Measurements from ENCODE around the gene L2HGDH.
"Not testable (repeated sequence)": the region's sequence is repeated elsewhere in the genome, so short reads cannot be mapped to it uniquely, and the experiment has no call there.

The L2HGDH gene

DNA sequence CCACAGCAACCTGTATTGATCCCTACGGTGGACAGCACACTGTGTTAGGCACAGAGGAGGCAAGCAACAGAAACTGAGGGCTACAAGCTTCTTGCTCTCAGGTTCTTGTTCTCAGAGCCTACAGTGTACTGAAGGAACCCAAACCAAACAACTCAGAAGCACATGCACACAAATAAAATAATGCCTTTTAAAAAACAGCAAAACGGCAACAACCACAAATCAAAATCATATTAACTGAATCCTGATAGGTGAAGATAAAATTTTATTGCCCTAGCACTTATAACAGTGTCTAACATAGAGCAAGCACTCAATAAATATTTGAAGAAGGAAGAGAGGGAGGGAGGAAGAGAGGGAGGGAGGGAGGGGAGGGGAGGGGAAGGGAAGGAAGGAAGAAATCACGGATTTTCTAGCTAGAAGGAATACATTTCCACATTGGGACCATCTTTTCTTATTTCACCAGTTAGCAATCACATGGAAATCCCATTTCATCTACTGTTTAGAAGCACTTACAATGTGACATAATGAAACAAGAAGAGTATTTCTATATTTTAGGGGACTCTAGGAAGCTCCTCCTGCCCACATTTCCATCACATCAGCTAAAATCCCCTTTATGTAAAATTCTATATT lies 27.3 kb upstream of the L2HGDH start:
- no peak for DNase-seq (ENCODE audit: low spot score)

DNA sequence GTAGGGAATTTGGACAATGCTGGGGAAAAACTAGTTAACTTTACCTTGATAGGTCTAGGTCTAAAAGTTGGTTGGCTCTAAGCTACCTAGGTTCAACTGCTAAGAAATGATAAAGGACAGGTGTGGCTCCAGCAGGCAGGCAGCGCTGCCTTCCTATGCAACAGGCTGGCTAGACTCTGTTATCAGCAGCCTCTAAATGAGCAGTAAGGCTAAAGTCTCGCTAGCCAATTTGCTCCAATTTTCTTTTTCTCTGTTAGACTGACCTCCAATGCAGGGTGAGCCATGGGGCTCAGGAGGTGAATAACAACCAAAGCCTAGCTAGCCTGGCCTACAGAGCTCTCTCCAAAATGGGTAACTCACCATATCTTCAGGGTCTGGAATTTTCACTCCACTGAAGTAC lies 26.6 kb upstream of the L2HGDH start:
- no peak for DNase-seq (ENCODE audit: low spot score)

DNA sequence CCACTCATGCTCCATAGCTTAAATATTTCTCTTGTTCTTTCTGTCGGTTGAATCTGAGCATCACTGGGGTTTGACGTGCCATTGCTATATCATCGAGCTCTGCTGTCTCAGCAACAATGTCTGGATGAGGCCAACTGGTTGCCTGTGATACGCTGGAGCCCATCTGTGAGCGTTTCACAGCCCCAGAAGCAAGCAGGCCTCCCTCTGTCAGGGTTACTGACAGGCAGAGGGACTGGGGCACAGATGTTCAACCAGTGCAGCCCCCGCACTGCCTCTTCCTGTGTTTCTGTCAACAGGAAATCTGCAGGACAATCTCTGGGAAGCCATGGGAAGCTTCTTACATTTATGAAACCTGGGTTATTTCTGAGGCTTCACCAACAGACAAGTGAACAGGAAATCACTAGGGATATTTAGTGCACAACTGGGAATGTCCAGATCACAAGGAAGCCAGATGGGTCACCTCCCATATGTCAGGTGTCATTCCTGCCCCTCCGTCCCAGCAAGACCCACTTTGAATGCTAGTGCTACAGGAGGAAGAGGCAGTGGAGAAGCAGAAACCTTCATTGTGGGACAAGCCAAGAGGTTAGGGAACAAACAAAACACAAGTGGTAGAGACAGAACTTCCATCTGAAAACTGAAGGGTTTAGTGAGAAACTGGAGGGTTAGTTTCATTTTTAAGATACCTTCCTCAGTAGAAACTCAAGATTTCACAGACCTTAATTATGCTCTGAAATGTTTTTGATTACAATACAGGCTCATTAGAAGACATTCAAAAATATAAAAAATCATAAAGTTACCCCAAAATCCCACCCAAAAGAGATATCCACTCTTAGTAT lies 24.2 kb upstream of the L2HGDH start:
- no peak for DNase-seq (ENCODE audit: low spot score)

DNA sequence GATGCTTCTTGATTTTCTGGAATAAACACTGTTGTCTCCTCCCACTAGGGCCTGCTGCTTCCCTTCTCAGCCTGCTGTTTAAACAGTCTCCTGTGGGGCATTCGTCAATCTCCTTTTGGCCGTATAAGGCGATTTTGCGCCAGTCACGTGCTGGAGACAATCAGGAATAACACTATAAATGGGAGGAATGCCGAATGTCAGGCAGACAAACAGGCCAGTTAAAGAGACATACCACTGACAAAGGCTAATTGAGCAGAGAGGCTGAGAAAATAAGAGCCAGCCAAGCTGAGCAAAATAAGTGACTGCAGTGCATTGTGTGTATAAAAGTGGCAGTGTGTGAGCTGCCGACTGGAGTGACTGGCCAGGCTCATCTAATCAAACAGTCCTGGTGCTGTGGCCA lies 23.4 kb upstream of the L2HGDH start:
- DNase-seq (ENCODE audit: low spot score): no peak

DNA sequence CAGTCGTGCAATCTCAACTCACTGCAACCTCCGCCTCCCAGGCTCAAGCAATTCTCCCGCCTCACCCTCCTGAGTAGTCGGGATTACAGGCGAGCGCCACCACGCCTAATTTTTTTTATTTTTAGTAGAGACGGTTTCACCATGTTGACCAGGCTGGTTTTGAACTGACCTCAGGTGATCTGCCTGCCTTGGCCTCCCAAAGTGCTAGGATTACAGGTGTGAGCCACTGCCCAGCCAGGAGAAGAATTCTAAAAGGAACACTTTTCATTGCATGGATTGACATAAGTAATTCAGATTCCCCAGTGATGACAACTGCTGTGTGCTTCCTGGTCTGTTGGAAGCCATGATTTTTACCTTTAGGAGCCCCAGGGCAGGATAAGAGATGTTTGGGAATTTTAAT lies 22.2 kb upstream of the L2HGDH start:
- no peak for DNase-seq (ENCODE audit: low spot score)

DNA sequence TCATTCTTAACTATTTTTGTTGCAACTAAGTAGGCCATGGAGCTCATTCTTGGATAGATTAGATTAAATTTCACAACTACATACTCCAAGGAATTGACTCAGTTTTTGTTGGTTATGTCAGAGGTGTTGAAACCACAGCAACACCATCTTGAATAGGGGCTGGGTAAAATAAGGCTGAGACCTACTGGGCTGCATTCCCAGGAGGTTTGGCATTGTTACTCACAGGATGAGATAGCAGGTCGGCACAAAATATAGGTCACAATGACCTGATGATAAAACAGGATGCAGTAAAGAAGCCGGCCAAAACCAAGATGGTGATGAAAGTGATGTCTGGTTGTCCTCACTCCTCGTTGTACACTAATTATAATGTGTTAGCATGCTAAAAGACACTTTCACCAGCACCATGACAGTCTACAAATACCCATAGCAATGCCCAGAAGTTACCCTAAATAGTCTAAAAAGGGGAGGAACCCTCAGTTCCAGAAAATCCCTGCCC lies 21.0 kb upstream of the L2HGDH start:
- DNase-seq (ENCODE audit: low spot score): no peak

DNA sequence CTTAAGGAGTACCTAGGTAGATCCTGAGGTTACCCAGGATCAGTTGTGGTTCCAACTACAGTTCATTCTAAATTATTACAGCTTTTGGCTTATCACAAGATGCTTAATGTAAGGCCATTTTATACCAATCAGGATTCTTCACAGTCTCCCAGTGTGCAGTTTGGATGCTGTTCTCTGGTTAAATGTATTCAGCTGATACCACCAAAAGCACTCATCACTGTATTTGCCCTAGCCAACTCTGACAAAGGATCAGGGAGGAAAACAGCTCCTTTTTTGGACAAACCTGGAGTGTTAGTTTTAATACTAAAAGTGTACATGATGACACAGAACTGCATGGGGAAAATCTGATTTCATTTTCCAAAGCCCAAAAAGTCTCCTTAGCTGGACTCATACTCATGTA lies 19.6 kb upstream of the L2HGDH start:
- no peak for DNase-seq (ENCODE audit: low spot score)

DNA sequence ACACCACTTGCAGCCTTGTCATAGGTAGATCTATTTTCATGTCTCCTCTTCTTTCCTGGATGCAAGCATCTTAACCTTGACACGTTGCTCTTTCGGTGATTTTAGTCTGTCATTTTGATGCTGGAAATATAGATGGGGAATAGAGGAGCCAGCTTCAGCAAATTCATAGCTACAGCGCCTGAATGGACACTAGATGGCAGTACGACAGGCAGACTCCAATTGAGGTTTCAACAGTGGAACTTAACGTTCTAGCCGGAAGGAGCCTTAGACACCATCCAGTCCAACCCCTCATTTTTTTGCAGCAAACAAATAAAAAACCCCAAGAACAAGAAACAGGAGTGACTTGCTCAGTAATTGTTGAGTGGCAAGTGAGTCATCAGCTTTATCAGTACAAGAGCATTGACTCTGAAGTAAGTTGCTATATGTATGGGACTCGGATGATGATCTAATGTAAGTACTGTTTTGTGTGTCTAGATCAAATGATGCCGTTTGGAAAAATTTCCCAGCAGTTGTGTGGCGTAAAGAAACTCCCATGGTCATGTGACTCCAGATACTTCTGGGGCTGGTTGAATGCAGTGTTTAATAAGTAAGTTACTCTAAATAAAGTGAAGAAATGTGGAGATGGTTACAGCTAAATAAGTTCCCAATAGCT lies 9.1 kb upstream of the L2HGDH start:
- DNase-seq (ENCODE audit: low spot score): peak; percentile 68

DNA sequence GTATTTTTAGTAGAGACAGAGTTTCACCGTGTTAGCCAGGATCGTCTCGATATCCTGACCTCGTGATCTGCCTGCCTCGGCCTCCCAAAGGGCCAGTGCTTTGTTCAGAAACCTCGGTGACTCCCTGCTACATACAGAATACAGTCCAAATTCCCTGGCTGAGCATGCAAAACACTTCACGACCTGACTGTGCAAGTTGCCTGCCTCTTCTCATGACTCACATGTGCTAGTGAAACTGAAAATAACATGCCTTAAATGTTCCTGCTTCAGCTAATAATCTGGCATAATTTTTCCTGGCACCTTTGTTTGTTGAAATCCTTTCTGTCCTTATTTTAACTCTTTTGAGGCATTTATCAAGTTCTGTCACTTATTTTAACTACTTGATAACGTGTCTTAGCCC lies 8.3 kb upstream of the L2HGDH start:
- DNase-seq (ENCODE audit: low spot score): peak; percentile 60

DNA sequence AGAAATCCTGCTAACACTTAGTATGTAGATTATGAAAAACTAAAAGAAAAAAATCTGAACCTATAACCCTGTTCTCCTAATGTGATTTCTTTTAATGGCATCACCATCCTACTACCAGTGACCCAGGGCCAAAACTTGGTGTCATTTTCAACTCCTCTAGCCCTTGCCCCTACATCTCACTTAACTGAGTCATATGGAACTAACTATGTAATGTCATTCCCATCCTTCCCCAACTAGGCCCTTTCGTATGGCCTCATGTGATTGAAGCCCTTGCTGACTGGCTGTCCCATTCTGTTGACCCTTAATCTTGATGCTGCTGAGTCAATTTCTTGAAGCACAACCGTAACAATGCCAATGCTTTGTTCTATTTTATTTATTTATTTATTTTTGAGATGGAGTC lies 7.7 kb upstream of the L2HGDH start:
- no peak for DNase-seq (ENCODE audit: low spot score)

DNA sequence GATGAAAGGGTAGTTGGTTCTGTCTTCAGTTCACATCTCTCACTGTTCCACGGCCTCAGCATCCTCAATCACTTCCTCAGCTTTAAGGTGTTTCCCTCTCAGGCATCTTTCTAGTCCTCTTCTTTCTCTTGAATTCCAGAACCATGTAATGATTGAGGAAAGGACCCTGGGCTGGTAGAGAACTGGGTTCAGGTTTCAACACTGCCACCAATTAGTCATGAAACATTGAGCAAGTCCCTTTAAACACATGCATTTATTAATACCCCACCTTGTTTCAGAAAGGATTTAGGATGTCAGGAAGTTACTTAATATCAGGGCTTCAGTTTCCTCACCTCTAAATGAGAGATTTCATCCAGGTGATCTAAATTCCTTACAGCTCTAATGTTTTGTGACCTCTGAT lies 7.3 kb upstream of the L2HGDH start:
- no peak for DNase-seq (ENCODE audit: low spot score)

DNA sequence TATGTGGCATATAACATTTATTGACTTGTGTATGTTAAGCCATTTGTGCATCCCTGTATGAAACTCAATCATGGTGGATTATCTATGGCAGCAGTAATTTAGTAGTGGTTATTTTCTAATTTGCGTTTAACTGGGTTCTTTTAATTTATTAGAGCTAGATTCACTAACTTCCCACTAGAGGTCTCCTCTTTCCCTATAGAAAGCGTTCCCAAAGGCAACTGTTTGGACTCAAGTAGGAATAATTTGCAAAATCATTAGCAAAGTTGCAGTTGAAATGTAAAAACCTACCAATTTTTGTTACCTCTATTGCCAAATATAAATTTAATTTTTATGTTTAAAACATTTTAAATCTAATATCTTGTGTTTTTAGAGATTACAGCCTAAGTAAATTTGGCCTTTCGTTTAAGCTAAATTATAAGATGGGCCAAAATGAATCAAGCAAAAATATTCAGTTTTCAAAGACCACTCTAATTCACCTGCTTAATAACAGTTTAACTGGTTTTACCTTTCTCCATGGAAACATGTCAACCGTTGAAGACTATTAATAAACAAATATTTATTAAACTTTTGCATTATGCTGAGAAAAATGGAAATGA lies 6.1 kb upstream of the L2HGDH start:
- no peak for DNase-seq (ENCODE audit: low spot score)

DNA sequence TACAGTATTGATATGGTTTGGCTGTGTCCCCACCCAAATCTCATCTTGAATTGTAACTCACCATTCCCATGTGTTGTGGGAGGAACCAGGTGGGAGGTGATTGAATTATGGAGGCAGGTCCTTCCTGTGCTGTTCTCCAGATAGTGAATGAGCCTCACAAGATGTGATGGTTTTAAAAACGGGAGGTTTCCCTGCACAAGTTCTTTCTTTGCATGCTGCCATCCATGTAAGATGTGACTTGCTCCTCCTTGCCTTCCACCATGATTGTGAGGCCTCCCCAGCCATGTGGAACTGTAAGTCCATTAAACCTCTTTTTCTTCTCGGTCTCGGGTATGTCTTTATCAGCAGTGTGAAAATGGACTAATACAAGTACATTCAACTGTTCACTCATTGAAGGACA lies 2.1 kb upstream of the L2HGDH start:
- DNase-seq (ENCODE audit: low spot score): not testable (repeated sequence)

DNA sequence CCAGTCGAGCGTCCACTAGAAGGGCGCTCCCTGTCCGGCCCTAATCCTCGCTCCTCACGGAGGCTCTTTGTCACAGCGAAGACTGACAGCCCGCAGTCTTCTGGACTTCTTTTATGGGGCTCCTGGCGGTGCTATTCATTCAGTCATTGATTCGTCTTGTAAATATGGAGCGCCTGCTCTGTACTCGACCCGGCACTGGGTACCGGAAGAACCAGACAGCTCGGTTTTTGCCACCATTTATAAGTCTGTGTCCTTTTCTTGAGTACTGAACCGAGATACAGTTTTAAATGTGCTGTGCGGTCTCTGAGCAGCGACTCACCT lies 665 bp upstream of the L2HGDH start:
- no peak for DNase-seq (ENCODE audit: low spot score)

DNA sequence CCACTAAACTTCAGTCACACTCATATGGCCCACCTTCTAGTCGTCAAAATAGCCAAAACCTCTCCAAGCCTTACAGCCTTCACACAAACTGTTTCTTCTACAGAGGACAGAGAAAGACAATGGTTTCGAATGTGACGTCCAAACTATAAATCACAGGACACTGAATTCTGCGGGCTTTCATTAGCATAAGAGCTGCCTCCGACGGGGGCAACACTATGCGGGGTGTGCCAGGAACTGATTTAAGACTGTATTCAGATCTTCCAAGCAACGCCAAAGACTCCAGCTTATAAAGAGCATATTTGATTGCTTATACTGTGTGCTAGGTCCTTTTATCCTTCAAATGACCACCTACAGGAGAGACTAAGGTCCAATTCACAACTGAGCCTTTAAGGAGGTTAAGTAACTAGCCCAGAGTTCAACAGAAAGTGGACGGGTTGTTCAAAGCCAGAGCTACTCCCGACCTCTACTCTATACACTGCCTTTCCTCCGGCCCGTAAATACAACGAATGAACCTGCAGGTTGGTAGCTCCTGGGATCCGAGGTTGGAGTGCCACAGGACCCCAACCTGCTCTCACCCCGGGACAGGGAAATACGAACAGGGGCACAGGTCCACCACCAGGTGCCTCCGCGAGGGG lies 575 bp downstream of the L2HGDH start:
- no peak for DNase-seq (ENCODE audit: low spot score)

DNA sequence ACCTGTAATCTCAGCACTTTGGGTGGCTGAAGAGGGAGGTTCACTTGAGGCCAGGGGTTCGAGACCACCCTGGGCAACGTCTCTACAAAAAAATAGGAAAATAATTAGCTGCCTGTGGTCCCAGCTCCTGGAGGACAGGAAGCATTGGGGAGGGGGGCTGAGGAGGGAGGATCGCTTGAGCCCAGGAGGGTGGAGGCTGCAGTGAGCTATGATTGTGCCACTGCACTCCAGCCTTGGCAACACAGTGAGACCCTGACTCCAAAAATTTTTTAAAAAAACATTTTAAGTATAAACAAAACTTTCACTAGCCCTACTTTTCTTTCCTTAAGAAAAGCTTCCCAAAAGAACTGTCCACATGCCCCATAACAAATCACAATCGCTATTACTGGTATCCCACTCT lies 1.6 kb downstream of the L2HGDH start:
- no peak for DNase-seq (ENCODE audit: low spot score)

DNA sequence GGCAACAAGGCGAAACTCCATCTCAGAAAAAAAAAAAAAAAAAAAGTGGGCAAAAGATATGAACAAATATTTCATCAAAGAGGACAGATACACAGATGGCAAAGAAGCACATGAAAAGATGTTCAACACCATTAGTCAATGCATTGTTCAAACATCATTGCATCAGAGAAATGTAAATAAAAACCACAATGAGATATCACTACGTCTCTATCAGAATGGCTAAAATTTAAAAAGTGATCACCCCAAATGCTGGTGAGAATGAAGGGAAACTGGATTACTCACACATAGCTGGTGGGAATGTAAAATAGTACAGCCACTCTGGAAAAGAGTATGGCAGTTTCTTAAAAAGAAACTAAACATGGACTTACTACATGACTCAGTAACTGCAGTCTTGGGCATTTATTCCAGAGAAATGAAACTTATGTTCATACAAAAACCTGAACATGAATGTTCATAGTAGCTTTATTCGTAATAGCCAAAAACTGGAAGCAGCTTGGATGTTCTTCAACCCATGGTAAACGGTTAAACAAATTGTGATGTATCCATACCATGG lies 3.6 kb downstream of the L2HGDH start:
- DNase-seq (ENCODE audit: low spot score): no peak

DNA sequence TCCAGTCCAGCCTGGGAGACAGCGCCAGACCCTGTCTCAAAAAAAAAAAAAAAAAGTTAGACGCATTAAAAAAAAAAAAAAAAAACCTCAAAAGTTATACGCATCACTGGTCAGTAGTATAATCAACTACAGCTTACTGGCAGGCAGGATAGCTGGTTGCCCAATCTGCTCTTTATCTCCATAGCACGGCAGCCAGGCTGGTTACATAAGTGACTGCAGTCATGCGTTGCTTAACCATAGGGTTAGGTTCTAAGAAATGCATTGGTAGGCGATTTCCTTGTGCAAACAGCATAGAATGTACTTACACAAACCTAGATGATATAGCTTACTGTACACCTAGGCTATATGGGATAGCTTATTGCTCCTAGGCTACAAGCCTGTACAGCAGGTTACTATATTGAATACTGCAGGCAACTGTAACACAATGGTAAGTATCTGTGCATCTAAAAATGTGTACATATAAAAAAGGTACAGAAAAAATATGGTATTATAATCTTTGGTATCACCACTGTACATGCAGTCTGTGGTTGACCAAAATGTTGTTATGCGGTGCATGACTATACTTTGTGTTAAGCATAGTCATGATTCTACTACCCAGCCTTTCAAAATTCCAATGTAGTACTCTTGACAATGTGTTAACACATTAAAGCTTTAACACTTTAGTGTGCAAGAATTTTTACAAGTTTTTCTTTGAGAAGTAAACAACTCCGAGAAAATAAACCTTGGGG lies 8.1 kb downstream of the L2HGDH start:
- no peak for DNase-seq (ENCODE audit: low spot score)

DNA sequence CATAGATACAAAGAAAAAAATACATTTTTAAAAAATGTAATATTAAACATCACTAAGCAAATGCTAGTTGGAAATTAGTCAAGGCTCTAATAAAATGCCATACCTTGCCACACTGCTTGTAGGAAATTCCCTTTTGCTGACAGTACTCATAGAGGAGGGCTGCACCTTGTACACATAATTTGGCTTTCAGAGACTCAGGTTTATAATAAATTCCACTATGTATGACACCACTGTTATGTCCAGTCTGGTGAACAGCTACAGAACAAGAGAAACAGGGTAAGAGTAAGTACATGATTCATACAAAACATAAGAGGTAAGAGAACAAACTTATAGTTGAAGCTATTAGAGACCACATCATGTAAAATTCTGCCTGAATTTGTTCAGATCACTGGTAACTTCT lies 10.1 kb downstream of the L2HGDH start:
- DNase-seq (ENCODE audit: low spot score): no peak

DNA sequence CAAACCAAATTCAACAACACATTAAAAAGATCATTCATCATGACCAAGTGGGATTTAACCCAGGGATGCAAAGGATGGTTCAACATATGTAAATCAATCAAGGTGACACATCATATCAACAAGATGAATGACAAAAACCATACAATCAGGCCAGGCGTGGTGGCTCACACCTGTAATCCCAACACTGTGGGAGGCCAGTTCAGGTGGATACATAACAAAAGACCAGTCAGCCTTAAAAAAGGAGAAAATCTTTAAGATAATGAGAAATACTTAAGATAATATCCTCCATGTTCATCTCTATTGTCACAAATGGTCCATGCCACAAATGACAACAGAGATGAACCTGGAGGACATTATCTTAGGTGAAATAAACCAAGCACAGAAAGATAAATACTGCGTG lies 12.4 kb downstream of the L2HGDH start:
- DNase-seq (ENCODE audit: low spot score): no peak

DNA sequence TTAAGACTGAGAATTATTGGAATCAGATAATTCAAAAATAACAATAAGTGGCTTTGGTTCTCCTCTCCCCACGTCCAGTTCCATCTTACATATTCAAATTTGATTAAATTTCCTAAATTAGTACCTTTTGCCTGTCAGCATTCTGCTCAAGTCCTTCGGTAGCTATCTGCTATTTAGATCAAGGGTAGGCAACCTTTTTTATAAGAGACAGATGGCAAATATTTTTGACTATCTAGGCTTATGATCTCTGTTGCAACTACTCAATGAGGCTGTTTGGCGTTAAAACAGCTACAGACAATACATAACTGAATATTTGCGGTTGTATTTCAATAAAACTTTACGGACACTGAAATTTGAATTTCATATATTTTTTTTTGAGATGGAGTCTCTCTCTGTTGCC lies 21.7 kb downstream of the L2HGDH start:
- DNase-seq (ENCODE audit: low spot score): no peak

DNA sequence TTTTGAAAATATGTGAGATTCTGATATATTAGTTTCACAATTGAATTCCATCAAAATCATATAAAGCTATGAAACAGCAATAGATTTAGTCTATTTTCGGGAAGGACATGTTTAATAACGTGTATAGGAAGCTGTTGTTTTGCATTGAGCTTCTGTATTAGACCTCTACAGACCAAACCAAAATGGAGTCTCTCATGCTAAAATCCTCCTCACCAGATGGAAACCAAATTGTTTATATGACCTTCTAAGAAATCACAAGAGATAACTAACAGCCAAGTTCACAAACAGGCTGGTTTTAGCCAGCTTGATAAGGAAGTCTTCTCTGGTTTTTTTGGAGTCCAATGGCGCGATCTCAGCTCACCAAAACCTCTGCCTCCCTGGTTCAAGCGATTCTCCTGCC lies 23.9 kb downstream of the L2HGDH start:
- DNase-seq (ENCODE audit: low spot score): no peak
